ENCODE results near the gene ATMIN. TPM values are rescaled to one million over a fixed set of nuclear protein-coding genes. Genes with fewer than 3 reads are reported as not detected.

Gene ATMIN
- total and polyA plus RNA-seq, 2 of the 13 experiments (the other 11 are each of a cell fraction or from before 2014, with no cell fraction given) = 34.6 to 60.4 TPM

DNA sequence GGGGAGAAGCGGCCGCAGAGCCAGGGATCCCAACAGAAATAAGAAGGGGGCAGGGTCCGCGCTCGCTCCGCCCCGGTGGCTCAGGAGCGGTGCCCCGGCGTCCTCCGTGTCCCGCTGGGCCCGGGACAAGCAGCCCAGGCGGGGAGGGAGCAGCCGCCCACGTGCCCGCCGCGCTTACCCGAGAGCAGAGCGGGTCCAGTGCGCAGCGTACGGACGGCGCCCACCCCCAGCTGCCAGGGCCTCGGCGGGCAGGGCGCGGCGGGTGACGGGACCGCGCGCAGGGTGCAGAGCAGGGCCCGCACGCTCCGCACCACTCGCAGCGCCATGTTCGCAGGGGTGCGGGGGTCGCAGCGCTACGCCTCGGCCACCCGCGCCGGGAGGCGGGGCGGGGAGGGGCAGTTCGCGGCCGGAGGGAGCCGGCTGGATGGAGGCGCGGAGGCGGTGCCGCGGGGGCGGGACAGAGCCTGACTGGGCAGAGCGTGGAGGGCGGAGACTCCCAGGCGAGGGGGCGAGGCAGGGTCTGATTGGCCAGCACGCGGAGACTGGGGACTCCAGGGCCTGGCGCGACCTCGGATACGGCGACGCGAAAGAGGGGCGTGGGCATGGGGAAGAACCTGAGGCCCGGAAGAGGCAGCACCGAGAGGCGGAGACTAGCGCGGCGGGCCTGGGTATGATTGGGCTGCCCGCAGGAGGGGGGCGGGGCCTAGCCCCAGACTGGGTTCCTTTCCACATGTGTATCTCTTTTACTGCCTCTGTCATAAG is 60.5 kb downstream of the ATMIN start, which contains the start of gene GCSH (continued):
- TF ChIP-seq ZNF280D (CRISPR knock-in tag; IDR thresholded peaks at IDR 0.05) = no peak
- no peak for TF ChIP-seq NBN (conservative IDR thresholded peaks at IDR 0.05)
- peak; percentile 54 for TF ChIP-seq GABPA (IDR thresholded peaks at IDR 0.05; ENCODE audit: low read depth, low read length)
- peak; percentile 85 for TF ChIP-seq GABPA (CRISPR knock-in tag; IDR thresholded peaks at IDR 0.05; ENCODE audit: low read depth)
- 0 out of 2 replicates have a peak, but pooled peaks have one; percentile 10 for TF ChIP-seq ZFP82 (CRISPR knock-in tag; IDR thresholded peaks at IDR 0.05; ENCODE audit: borderline replicate concordance)
- no peak; the same call in 1 of the 2 replicates for TF ChIP-seq CREBL2 (CRISPR knock-in tag; IDR thresholded peaks at IDR 0.05; ENCODE audit: borderline replicate concordance)
- TF ChIP-seq, protein P1, sequence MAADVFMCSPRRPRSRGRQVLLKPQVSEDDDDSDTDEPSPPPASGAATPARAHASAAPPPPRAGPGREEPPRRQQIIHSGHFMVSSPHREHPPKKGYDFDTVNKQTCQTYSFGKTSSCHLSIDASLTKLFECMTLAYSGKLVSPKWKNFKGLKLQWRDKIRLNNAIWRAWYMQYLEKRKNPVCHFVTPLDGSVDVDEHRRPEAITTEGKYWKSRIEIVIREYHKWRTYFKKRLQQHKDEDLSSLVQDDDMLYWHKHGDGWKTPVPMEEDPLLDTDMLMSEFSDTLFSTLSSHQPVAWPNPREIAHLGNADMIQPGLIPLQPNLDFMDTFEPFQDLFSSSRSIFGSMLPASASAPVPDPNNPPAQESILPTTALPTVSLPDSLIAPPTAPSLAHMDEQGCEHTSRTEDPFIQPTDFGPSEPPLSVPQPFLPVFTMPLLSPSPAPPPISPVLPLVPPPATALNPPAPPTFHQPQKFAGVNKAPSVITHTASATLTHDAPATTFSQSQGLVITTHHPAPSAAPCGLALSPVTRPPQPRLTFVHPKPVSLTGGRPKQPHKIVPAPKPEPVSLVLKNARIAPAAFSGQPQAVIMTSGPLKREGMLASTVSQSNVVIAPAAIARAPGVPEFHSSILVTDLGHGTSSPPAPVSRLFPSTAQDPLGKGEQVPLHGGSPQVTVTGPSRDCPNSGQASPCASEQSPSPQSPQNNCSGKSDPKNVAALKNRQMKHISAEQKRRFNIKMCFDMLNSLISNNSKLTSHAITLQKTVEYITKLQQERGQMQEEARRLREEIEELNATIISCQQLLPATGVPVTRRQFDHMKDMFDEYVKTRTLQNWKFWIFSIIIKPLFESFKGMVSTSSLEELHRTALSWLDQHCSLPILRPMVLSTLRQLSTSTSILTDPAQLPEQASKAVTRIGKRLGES (CRISPR knock-in tag; IDR thresholded peaks at IDR 0.05; ENCODE audit: borderline replicate concordance) = no peak
- peak; percentile 72; the same call in 1 of the 2 replicates for TF ChIP-seq ZKSCAN8 (CRISPR knock-in tag; IDR thresholded peaks at IDR 0.05; ENCODE audit: borderline replicate concordance)
- no peak for TF ChIP-seq FOXP1 (IDR thresholded peaks at IDR 0.05)
- no peak for TF ChIP-seq FOXP1 (CRISPR knock-in tag; IDR thresholded peaks at IDR 0.05)
- TF ChIP-seq ZNF776 (CRISPR knock-in tag; IDR thresholded peaks at IDR 0.05) = peak; percentile 78; the same call in 1 of the 2 replicates
- peak; percentile 92 for TF ChIP-seq THAP7 (CRISPR knock-in tag; IDR thresholded peaks at IDR 0.05)
- TF ChIP-seq ZNF367 (CRISPR knock-in tag; IDR thresholded peaks at IDR 0.05; ENCODE audit: borderline replicate concordance) = no peak; the same call in 1 of the 2 replicates
- TF ChIP-seq PRPF4 (IDR thresholded peaks at IDR 0.05; ENCODE audit: low read depth, low read length, poor library complexity, severe bottlenecking) = no peak
- TF ChIP-seq ARHGAP35 (CRISPR knock-in tag; IDR thresholded peaks at IDR 0.05; ENCODE audit: borderline replicate concordance) = 0 out of 2 replicates have a peak, but pooled peaks have one; percentile 28
- TF ChIP-seq, protein P2, sequence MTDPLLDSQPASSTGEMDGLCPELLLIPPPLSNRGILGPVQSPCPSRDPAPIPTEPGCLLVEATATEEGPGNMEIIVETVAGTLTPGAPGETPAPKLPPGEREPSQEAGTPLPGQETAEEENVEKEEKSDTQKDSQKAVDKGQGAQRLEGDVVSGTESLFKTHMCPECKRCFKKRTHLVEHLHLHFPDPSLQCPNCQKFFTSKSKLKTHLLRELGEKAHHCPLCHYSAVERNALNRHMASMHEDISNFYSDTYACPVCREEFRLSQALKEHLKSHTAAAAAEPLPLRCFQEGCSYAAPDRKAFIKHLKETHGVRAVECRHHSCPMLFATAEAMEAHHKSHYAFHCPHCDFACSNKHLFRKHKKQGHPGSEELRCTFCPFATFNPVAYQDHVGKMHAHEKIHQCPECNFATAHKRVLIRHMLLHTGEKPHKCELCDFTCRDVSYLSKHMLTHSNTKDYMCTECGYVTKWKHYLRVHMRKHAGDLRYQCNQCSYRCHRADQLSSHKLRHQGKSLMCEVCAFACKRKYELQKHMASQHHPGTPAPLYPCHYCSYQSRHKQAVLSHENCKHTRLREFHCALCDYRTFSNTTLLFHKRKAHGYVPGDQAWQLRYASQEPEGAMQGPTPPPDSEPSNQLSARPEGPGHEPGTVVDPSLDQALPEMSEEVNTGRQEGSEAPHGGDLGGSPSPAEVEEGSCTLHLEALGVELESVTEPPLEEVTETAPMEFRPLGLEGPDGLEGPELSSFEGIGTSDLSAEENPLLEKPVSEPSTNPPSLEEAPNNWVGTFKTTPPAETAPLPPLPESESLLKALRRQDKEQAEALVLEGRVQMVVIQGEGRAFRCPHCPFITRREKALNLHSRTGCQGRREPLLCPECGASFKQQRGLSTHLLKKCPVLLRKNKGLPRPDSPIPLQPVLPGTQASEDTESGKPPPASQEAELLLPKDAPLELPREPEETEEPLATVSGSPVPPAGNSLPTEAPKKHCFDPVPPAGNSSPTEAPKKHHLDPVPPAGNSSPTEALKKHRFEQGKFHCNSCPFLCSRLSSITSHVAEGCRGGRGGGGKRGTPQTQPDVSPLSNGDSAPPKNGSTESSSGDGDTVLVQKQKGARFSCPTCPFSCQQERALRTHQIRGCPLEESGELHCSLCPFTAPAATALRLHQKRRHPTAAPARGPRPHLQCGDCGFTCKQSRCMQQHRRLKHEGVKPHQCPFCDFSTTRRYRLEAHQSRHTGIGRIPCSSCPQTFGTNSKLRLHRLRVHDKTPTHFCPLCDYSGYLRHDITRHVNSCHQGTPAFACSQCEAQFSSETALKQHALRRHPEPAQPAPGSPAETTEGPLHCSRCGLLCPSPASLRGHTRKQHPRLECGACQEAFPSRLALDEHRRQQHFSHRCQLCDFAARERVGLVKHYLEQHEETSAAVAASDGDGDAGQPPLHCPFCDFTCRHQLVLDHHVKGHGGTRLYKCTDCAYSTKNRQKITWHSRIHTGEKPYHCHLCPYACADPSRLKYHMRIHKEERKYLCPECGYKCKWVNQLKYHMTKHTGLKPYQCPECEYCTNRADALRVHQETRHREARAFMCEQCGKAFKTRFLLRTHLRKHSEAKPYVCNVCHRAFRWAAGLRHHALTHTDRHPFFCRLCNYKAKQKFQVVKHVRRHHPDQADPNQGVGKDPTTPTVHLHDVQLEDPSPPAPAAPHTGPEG (CRISPR knock-in tag; IDR thresholded peaks at IDR 0.05) = peak; percentile 66; the same call in 1 of the 2 replicates
